ENCODE measurements around the gene ZNF211. TPM values are rescaled to one million over a fixed set of nuclear protein-coding genes. Genes with fewer than 3 reads are reported as not detected.

ZNF211 gene
- total RNA-seq (2022; extraction: Qiagen RNA extraction; ENCODE audit: low read depth) = 5.1 to 6.8 TPM (median 6.0 TPM) in 5 replicates

DNA sequence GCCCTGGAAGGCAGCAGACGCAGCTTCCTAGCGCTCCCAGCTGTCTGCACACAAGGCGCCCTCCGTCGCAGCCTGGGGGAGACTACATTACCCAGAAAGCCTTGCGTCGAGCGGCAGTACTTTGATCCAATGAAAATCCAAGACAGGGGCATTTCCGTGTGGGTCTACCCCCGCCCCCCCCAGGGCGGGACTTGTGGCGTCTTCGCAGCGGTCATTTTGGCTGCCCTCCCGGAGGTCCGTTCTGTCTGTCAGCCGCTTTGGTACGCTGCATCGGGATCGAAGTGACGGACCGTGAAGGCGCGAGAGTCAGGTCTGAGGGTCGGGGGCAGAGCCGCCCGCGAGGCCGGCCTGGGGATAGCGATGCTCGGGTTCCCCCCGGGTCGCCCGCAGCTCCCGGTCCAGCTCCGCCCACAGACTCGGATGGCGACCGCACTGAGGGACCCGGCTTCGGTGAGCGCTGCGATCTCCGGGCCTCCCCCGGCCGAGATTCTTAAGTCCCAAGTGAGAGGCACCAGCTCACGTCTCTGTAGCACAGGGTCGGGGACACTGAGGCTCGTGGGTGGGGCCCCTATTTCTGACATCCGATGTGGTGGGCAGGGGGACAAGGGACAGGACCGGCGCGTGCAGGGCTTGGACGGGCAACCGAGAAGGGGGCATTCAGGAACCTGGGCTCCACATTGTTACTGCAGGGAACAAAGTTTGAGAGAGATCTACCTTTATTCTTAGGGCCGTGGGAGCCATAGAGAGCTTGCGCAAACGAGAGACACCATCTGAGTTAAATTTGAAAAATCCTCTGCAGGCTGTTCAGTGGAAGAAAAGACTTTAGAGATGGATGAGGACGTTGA, at the start of gene ZNF211:
Gene ZNF211 (plus strand): TSS at position 182 of the 845 bp plus-strand sequence. CDS start 179 bp downstream, at position 361.

DNA sequence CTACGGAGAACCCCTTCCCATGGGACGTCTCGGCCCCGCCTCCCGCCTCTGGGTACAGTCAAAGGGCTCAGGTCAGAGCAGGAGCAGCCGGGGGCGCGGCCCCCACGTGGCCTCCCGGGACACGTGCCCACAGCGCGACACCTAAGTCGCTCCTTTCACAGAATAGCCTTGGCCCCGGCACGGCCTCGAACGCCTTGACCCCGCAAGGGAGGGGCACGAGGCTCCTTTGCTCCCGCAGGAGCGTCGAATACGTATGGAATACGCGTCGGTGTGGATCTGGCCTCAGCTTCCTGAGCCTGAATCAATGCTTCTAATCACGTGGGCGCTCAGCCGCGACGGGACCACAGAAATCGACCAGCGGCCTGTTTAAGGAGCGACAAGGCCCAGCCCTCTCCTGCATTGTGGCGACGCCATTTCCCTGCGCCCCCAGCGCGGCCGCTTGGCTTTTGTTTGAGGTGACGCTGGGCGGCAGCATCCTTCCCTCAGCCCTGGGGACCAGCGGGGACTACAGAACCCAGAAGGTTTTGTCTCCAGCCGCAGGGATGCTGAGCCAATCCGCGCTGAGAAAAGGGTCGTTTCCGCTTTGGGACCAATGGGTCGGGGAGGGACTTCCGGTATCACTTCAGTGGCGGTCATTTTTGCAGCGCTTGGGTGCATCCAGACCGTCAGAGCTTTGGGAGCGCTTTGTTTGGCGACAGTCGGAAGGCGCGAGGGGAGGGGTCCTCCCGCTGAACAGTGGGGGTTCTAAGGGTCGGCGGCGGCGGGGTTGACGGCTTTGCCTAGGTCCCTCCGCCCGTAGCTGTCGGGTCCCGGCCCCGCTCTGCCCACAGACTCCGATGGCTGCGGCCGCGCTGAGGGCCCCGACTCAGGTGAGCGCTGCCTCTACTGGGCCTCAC, 49.2 kb upstream of the ZNF211 start, which contains the start of gene ZIK1:
Gene ZIK1 (plus strand): TSS at position 625 of the 896 bp plus-strand sequence. CDS start 212 bp downstream, at position 837.

DNA sequence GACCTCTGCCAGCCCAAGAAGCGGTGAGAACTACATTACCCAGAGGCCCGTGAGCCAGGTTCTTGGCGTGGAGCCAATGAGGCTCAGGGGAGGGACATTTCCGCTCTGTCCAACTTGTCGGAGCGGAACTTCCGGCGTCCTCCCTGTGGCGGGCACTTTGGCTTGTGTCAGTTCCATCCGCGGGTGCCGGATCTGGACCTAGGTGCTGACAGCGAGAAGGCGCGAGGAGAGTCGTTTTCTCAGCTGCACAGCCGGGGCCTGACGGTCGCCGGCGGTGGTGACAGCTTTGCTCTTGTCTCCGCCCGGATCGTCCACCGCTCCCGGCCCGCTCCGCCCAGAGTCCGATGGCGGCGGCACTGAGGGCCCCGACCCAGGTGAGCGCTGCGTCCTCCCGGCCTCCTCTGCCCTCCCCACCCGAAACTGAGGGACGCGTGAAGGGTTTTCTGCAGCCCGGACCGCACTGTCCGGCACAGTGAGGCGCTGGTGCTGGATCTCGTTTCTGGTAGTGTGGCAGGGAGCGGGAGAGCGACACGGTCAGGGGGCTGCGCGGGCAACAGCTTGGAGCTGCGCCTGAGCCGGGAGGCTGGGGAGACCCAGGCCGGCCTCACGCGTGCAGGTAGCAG, 33.1 kb upstream of the ZNF211 start, which contains the start of gene ZNF530:
Gene ZNF530 (plus strand): TSS at position 125 of the 623 bp plus-strand sequence. CDS start 4,461 bp downstream, outside the sequence.

DNA sequence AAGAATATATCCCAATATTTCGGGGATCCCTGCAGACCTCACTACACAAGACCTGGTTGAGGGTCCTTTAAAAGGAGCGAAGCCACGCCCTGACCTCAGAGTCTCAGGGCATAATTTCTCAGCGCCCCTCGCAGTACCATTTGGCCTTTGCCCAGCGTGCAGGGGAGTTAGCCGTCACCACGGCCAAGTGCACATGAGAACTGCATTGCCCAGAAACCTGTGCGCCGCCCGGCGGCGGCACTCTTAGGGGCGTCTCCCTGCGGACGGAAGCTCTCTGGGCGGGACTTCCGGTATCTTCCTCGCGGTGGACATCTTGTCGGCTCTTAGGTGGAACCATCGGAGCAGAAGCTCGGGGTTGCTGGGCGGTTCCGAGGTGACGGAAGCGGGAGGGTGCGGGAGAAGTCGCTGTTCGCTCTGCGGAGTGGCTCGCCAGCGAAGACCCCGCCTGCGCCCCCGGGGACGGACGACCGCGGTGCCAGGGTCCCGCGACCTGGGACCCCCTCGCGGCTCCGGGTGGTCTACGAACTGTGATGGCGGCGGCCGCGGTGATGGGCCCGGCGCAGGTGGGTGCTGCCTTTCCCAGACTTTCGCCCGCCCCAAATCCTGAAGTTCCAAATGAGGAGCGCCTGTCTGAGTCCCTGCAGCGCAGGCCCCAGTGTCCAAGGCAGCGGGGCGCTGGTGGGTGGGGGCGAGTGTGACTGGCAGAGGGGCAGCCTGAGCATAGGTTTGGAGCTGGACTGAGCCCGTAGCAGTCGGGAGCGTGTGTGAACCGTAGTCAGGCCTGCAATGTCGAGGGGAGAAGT, 18.8 kb upstream of the ZNF211 start, which contains the start of gene ZNF134:
Gene ZNF134 (plus strand): TSS at position 302 of the 803 bp plus-strand sequence. CDS start 5,227 bp downstream, outside the sequence.

GRCh38 chr19:57668635-57669034, 35.7 kb downstream of the ZNF211 start, which contains the start of gene ZSCAN4:
Gene ZSCAN4 (plus strand): TSS chr19:57668935. CDS start chr19:57676146, 7,211 bp downstream.

Other genes starting within 250 kb of the ZNF211 start
- gene ZNF548, start 243.3 kb upstream of the ZNF211 start, total RNA-seq (2022; extraction: Qiagen RNA extraction; ENCODE audit: low read depth) = 2.2 to 4.6 TPM (median 3.9 TPM) in 5 replicates
- 4.0 to 7.4 TPM (median 4.9 TPM) in 5 replicates for gene ZNF17, start 222.0 kb upstream of the ZNF211 start, total RNA-seq (2022; extraction: Qiagen RNA extraction; ENCODE audit: low read depth)
- gene ZNF749, start 197.8 kb upstream of the ZNF211 start, total RNA-seq (2022; extraction: Qiagen RNA extraction; ENCODE audit: low read depth) = 14.1 to 17.2 TPM (median 14.4 TPM) in 5 replicates
- gene VN1R1, start 176.0 kb upstream of the ZNF211 start, total RNA-seq (2022; extraction: Qiagen RNA extraction; ENCODE audit: low read depth) = 0.08 to 0.10 TPM in 2 of 5 replicates, not detected in the others
- 0.58 to 1.8 TPM (median 1.5 TPM) in 5 replicates for gene ZNF772, start 155.6 kb upstream of the ZNF211 start, total RNA-seq (2022; extraction: Qiagen RNA extraction; ENCODE audit: low read depth)
- gene ZNF419, start 145.4 kb upstream of the ZNF211 start, total RNA-seq (2022; extraction: Qiagen RNA extraction; ENCODE audit: low read depth) = 5.6 to 9.9 TPM (median 6.5 TPM) in 5 replicates
- gene ZNF773, start 133.2 kb upstream of the ZNF211 start, total RNA-seq (2022; extraction: Qiagen RNA extraction; ENCODE audit: low read depth) = 3.6 to 5.6 TPM (median 5.5 TPM) in 5 replicates
- 1.5 to 2.1 TPM (median 1.8 TPM) in 5 replicates for gene ZNF549, start 105.8 kb upstream of the ZNF211 start, total RNA-seq (2022; extraction: Qiagen RNA extraction; ENCODE audit: low read depth)
- 3.0 to 4.3 TPM (median 3.8 TPM) in 5 replicates for gene ZNF550, start 73.3 kb upstream of the ZNF211 start, total RNA-seq (2022; extraction: Qiagen RNA extraction; ENCODE audit: low read depth)
- gene ZNF416, start 54.3 kb upstream of the ZNF211 start, total RNA-seq (2022; extraction: Qiagen RNA extraction; ENCODE audit: low read depth) = 3.4 to 5.5 TPM (median 4.7 TPM) in 5 replicates
- gene ZIK1, start 49.0 kb upstream of the ZNF211 start, total RNA-seq (2022; extraction: Qiagen RNA extraction; ENCODE audit: low read depth) = not detected in 5 replicates
- gene ZNF530, start 33.3 kb upstream of the ZNF211 start, total RNA-seq (2022; extraction: Qiagen RNA extraction; ENCODE audit: low read depth) = 4.2 to 5.6 TPM (median 4.8 TPM) in 5 replicates
- gene ZNF134, start 18.9 kb upstream of the ZNF211 start, total RNA-seq (2022; extraction: Qiagen RNA extraction; ENCODE audit: low read depth) = 8.8 to 12.1 TPM (median 9.3 TPM) in 5 replicates
- gene ZSCAN4, start 35.8 kb downstream of the ZNF211 start, total RNA-seq (2022; extraction: Qiagen RNA extraction; ENCODE audit: low read depth) = not detected in 5 replicates
- 4.8 to 5.6 TPM (median 5.0 TPM) in 5 replicates for gene ZNF551, start 48.8 kb downstream of the ZNF211 start, total RNA-seq (2022; extraction: Qiagen RNA extraction; ENCODE audit: low read depth)
- not detected in 5 replicates for gene ZNF154, start 76.0 kb downstream of the ZNF211 start, total RNA-seq (2022; extraction: Qiagen RNA extraction; ENCODE audit: low read depth)
- 0.69 to 1.1 TPM (median 1.0 TPM) in 5 replicates for gene ZNF671, start 94.5 kb downstream of the ZNF211 start, total RNA-seq (2022; extraction: Qiagen RNA extraction; ENCODE audit: low read depth)
- 5.0 to 7.4 TPM (median 5.3 TPM) in 5 replicates for gene ZNF776, start 113.6 kb downstream of the ZNF211 start, total RNA-seq (2022; extraction: Qiagen RNA extraction; ENCODE audit: low read depth)
- 5.1 to 7.2 TPM (median 6.6 TPM) in 5 replicates for gene ZNF586, start 136.5 kb downstream of the ZNF211 start, total RNA-seq (2022; extraction: Qiagen RNA extraction; ENCODE audit: low read depth)
- gene ZNF552, start 181.7 kb downstream of the ZNF211 start, total RNA-seq (2022; extraction: Qiagen RNA extraction; ENCODE audit: low read depth) = 4.0 to 6.7 TPM (median 5.4 TPM) in 5 replicates
- 6.8 to 9.3 TPM (median 8.4 TPM) in 5 replicates for gene ZNF587B, start 197.1 kb downstream of the ZNF211 start, total RNA-seq (2022; extraction: Qiagen RNA extraction; ENCODE audit: low read depth)
- 5.2 to 6.7 TPM (median 6.6 TPM) in 5 replicates for gene ZNF587, start 216.7 kb downstream of the ZNF211 start, total RNA-seq (2022; extraction: Qiagen RNA extraction; ENCODE audit: low read depth)

Data from A549 treated with GW870086 at 1 μM for 4 hours (cell line).